Stomach (tissue), 4 donors: ENCODE results near the gene OGFOD2.

Experiments used
- CTCF ChIP-seq, 7 experiments: fragments of 450-650 bp in 4 of 7; fragments of 200-600 bp in 3 of 7; sonication (generic) in 3 of 7; IDR thresholded peaks; one replicate each; pipeline ENCODE4 v1.5.1; 2016 to 2019; ENCODE audit warnings: antibody characterized with exemption in 7 of 7, control low read depth in 2 of 7, mild to moderate bottlenecking in 1 of 7
- POLR2A ChIP-seq, 4 donors: fragments of 450-650 bp; IDR thresholded peaks; one replicate each; pipeline ENCODE4 v1.6.1; 2016; ENCODE audit warnings: antibody characterized with exemption in 4 of 4, control low read depth in 2 of 4, mild to moderate bottlenecking in 1 of 4, moderate library complexity in 1 of 4
- POLR2AphosphoS5 ChIP-seq, 3 donors: sonication (generic); formaldehyde crosslinking; IDR thresholded peaks; one replicate each; pipeline ENCODE4 v1.6.1; 2016; ENCODE audit warnings: antibody characterized with exemption in 3 of 3

GRCh38 chr12:123013185-123014095, 38.4 kb downstream of the OGFOD2 start:
- TF ChIP-seq CTCF (IDR thresholded peaks at IDR 0.05) (no peak), POLR2A (IDR thresholded peaks at IDR 0.05) (no peak), POLR2AphosphoS5 (IDR thresholded peaks at IDR 0.05) (no peak)
